HPDE6-E6E7 (cell line): ENCODE results near the gene WFDC10B.
"Not testable (repeated sequence)": the region's sequence is repeated elsewhere in the genome, so short reads cannot be mapped to it uniquely, and the experiment has no call there.

Source experiments
- DNase-seq: peaks from one replicate; pipeline ENCODE4 v3.0.0; 2011; ENCODE audit warnings: missing footprints; ENCODE audit errors: extremely low spot score

The WFDC10B gene

DNA sequence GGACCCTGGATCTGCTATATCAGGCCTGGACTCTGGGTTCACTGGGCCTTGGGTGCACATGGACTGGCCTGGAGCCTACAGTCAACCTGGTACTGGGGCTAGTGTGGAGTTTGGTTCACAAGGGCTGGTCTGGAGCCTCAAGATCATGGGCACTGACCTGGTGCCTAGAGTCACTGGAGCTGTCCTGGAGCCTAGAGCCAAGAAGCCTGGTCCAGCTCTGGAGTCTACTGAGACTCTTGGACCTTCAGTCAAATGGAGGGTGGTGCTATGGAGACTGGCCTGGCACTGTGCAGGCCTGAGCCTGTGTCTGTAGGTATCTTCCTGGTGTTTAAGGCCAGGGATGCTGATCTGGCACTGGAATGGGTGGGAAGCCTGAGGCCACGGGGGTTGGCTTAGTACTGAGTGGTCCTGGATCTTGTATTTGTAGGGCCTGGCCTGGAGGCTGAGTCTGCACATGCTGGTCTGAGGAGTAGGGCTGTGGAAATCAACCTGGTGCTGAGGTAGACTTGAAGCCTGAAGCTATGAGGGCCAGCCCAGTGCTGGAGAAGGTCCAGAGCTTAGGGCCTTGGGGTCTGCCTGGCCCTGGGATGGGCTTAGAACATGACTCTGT, 57.3 kb downstream of the WFDC10B start:
- DNase-seq = no peak

DNA sequence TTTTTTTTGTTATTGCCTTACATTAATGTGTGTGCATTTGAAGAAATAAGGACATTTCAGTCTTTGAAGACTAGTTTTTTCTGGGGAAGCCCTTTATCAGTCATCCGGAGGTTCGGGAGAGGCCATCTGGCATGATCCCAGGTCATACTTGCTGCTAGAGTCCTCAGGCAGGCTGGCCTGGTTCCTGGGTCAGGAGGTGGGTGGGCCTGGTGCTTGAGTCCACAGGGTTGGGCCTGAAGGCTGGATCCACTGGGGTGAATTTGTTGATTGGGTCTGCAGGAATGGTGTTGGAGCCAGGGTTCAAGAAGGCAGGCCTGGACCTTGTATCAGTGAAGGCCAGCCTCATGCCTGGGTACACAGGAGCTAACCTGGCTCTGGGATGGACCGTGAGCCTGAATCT, 57.9 kb downstream of the WFDC10B start:
- no peak for DNase-seq

DNA sequence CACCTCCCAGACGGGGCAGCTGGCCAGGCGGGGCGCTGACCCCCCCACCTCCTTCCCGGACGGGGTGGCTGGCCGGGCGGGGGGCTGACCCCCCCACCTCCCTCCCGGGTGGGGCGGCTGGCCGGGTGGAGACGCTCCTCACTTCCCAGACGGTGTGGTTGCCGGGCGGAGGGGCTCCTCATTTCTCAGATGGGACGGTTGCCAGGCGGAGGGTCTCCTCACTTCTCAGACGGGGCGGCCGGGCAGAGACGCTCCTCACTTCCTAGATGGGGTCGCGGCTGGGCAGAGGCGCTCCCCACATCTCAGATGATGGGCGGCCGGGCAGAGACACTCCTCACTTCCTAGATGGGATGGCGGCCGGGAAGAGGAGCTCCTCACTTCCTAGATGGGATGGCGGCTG, 59.0 kb downstream of the WFDC10B start:
- DNase-seq = not testable (repeated sequence)

DNA sequence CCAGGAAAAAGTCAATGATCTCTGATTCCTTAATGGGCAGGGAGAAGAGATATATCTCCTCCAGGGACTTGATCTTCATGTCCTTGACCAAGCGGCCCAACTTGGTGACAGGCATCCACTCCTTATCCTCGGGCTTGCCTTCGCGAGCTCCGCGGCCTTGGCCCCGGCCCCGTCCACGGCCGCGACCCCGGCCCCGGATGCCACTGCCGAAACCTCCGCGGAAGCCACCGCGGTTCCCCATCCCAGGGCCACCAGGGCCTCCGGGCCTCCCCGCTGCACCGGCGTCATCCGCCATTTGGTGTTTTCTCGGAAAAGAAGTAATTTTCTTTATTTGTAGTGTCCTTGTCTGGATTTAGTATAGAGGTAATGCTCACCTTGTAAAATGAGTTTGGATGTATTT, 63.7 kb downstream of the WFDC10B start:
- DNase-seq = not testable (repeated sequence)

DNA sequence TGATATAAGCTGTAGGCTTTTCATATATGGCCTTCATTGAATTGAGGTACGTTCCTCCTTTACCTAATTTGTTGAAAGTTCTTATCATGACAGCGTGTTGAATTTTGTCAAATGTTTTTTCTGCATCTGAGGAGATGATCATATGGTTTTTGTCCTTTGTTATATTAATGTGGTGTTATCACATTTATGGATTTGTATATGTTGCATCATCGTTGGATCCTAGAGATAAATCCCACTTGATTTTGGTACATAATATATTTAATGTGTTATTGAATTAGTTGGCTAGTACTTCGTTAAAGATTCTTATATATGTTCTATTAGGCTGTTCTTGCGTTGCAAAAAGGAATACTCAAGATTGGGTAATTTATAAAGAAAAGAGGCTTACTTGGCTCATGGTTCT, 65.1 kb downstream of the WFDC10B start:
- no peak for DNase-seq

DNA sequence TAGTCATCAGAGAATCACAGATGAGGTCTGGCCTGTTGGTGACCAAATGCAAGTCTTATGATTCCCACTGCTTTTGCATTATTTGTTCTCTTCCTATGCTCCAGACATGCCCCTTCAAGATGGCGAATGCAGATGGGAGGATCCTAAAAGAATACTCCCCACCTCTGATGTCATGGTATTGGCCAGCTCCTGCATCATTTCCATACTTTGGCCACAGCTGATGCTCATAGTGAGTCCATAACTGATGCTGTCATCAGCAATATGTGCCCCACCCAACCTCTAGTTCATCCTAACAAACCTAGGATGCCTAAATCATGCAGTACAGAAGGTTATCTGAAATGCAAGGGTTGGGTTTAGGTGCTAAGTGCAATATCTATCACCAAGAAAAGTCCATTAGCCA, 68.3 kb downstream of the WFDC10B start:
- no peak for DNase-seq
